ENCODE results near the gene SPATA31E1. TPM values are rescaled to one million over a fixed set of nuclear protein-coding genes. Genes with fewer than 3 reads are reported as not detected.

SPATA31E1 gene
- total RNA-seq, 6 experiments from 2014 or later, result not detected

DNA sequence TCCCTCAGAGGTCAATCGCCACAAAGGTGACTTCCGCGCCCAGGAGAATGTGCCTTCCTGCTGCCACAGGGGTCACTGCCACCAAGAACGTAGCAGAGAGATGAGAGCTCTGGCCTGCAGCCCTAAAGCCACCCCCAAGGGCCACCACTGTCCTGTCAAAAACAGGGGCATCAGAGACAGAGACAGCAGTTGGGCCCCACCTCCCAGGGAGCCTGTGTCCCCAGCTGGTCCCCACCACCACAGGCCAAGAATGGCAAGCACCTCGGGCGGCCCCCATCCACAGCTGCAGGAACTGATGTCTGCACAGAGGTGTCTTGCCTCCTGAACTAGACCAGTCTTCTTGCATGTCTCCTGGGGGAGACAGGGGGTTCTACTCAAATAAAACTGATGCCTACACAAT lies 5.8 kb downstream of the SPATA31E1 start:
- DNase-seq (no peak), ATAC-seq (no peak)
- Histone ChIP-seq H3K4me3 (no peak overlapping the region), H3K27ac (no peak overlapping the region), H3K9me3 (no peaks in the 10 kb centered on the region), H3K27me3 (no peaks in the 10 kb centered on the region), H3K36me3 (no peaks in the 10 kb centered on the region), H3K4me1 (no peaks in the 10 kb centered on the region)
- intact Hi-C loops (cut with DNase I), result no loop called here
- WGBS (ENCODE audit: insufficient coverage, low coverage, low lambda C conversion rate, missing lambda C conversion rate), result 67% methylated on average over 3 of the region's 6 CpGs
- TF ChIP-seq, protein P1, sequence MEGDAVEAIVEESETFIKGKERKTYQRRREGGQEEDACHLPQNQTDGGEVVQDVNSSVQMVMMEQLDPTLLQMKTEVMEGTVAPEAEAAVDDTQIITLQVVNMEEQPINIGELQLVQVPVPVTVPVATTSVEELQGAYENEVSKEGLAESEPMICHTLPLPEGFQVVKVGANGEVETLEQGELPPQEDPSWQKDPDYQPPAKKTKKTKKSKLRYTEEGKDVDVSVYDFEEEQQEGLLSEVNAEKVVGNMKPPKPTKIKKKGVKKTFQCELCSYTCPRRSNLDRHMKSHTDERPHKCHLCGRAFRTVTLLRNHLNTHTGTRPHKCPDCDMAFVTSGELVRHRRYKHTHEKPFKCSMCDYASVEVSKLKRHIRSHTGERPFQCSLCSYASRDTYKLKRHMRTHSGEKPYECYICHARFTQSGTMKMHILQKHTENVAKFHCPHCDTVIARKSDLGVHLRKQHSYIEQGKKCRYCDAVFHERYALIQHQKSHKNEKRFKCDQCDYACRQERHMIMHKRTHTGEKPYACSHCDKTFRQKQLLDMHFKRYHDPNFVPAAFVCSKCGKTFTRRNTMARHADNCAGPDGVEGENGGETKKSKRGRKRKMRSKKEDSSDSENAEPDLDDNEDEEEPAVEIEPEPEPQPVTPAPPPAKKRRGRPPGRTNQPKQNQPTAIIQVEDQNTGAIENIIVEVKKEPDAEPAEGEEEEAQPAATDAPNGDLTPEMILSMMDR (IDR thresholded peaks at IDR 0.05), result no peak
- no peak for TF ChIP-seq POLR2A (IDR thresholded peaks at IDR 0.05)

DNA sequence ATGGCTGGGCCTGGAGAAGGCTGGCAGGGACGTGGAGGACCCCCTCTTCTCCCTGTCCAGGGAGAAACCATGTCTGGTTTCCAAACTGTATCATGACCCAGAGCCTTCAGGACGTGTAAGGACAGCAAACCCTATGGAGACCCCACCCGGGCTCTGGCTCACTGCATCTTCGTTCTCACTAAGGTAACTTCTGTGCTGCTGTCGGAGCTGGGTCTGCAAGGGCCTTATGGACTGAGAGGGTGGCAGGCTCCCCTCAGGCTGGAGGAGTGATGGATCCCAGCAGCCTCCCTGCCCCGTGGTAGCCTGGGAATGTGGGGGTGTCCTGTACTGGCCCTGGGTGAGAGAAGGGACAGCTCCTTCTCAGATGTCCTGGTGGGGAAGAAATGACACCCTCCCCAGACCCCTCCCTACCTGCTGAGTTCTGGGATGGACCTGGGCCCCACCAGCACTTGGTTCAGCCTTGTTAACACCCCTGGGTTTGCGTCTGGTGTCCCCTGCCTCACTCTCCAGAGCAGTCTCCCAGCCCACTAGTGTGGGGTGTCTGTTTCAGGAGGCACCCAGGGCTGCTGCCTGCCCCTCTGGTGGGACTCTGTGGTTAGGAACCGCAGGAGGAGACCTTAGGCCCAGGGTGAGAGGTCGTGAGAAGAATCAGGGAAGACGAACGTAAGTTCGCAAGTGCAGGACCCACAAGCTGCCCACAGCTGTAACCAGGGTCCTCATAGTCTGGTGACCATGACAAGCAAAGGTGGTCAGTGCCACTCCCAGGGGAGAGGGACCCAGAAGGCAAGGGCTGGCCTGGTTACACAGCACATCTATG lies 6.6 kb downstream of the SPATA31E1 start:
- H3K4me3 ChIP-seq, result no peak overlapping the region
- intact Hi-C loops (cut with DNase I), result no loop called here
- no peak overlapping the region for H3K27ac ChIP-seq
- H3K36me3 ChIP-seq, result no peaks in the 10 kb centered on the region
- no peaks in the 10 kb centered on the region for H3K4me1 ChIP-seq
- 89% methylated on average over 5 of the region's 12 CpGs for WGBS (ENCODE audit: insufficient coverage, low coverage, low lambda C conversion rate, missing lambda C conversion rate)
- TF ChIP-seq, protein P1 (IDR thresholded peaks at IDR 0.05), result no peak
- TF ChIP-seq POLR2A (IDR thresholded peaks at IDR 0.05), result no peak
- no peaks in the 10 kb centered on the region for H3K27me3 ChIP-seq
- H3K9me3 ChIP-seq, result no peaks in the 10 kb centered on the region
- DNase-seq, result no peak
- ATAC-seq, result no peak

DNA sequence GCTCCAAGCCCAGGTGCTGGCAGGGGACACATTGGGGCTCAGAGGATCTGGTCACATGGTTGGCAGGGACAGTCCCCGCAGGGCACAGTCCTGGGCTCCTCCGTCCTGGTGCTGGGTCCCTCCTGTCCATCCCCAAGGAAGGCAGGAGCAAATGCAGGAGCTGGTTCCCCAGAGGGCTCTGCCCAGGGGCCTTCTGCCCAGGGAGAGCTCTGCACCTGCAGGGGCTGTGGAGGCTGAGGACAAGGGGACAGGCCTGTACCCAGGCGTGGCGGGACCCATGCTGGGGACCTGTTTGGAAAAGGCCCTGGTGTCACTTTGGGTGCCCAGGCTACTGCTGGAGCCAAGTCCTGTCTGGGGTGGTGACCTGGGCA lies 7.2 kb downstream of the SPATA31E1 start:
- no peak for ATAC-seq

DNA sequence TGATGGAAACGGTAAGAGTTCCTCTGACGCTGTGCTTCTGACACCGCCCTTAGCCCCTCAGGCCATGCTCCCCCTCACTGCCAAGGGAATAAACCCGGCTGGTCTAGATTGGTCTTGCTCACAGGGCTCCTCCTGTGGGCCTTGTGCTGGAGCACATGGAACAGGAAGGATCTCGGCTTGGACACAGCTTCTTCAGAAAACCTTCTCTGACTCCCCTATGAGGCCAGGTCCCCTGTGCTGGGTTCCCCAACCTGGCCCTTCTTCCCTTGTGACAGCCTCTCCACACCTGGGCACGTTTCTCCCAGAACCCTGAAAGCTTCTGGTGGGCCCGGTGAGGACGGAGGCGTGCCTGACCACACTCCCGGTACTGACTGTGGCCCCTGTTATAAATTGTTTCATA lies 8.2 kb downstream of the SPATA31E1 start:
- TF ChIP-seq, protein P1 (IDR thresholded peaks at IDR 0.05), result no peak
- no peak for TF ChIP-seq POLR2A (IDR thresholded peaks at IDR 0.05)
- H3K9me3 ChIP-seq, result no peaks in the 10 kb centered on the region
- ATAC-seq, result no peak
- H3K27me3 ChIP-seq, result no peaks in the 10 kb centered on the region
- DNase-seq, result no peak
- H3K36me3 ChIP-seq, result no peaks in the 10 kb centered on the region
- H3K4me3 ChIP-seq, result no peak overlapping the region
- H3K4me1 ChIP-seq, result no peaks in the 10 kb centered on the region
- intact Hi-C loops (cut with DNase I), result no loop called here
- WGBS (ENCODE audit: insufficient coverage, low coverage, low lambda C conversion rate, missing lambda C conversion rate), result 85% methylated on average over 9 of the region's 10 CpGs
- H3K27ac ChIP-seq, result no peak overlapping the region

More for the DNA sequence above, 7.2 kb downstream of the SPATA31E1 start:
- no peak for DNase-seq
- Histone ChIP-seq H3K9me3 (no peaks in the 10 kb centered on the region), H3K27ac (no peak overlapping the region), H3K36me3 (no peaks in the 10 kb centered on the region), H3K27me3 (no peaks in the 10 kb centered on the region), H3K4me3 (no peak overlapping the region), H3K4me1 (no peaks in the 10 kb centered on the region)
- intact Hi-C loops (cut with DNase I), result no loop called here
- no CpG with 5 or more reads among the region's 4 CpGs for WGBS (ENCODE audit: insufficient coverage, low coverage, low lambda C conversion rate, missing lambda C conversion rate)
- TF ChIP-seq, protein P1 (IDR thresholded peaks at IDR 0.05), result no peak
- no peak for TF ChIP-seq POLR2A (IDR thresholded peaks at IDR 0.05)

All from right lobe of liver (tissue), 6 donors.